ENCODE measurements around the gene EYA4.

EYA4 gene

GRCh38 chr6:133245422-133245903, 4.3 kb downstream of the EYA4 start:
- no peaks in the 10 kb centered on the region for H3F3A ChIP-seq (ENCODE audit: insufficient read depth, low read length)
- no peak overlapping the region for H3K27ac ChIP-seq (ENCODE audit: low read depth, low read length, poor library complexity, severe bottlenecking)
- H3K79me2 ChIP-seq (ENCODE audit: insufficient read depth, low read length) = no peaks in the 10 kb centered on the region
- no peaks in the 10 kb centered on the region for H3K36me3 ChIP-seq (ENCODE audit: insufficient read depth, low read length)
- no peaks in the 10 kb centered on the region for H3K9me3 ChIP-seq (ENCODE audit: low read length)
- H2AFZ ChIP-seq (ENCODE audit: low read length) = no peak overlapping the region
- H3K4me1 ChIP-seq (ENCODE audit: insufficient read depth, low read length, severe bottlenecking) = no peaks in the 10 kb centered on the region
- no peak overlapping the region for H3K9ac ChIP-seq (ENCODE audit: low read length)
- TF ChIP-seq CTCF (IDR thresholded peaks at IDR 0.05; ENCODE audit: low read length) (no peak), EZH2 (IDR thresholded peaks at IDR 0.05; ENCODE audit: borderline replicate concordance, low read length) (no peak)
- no peak overlapping the region for H3K4me3 ChIP-seq (ENCODE audit: low read depth, low read length, poor library complexity, severe bottlenecking)
- H3K4me2 ChIP-seq (ENCODE audit: low read length) = no peak overlapping the region
- H3K27me3 ChIP-seq (ENCODE audit: insufficient read depth, low read length) = no peaks in the 10 kb centered on the region
- no peaks in the 10 kb centered on the region for H3K9me2 ChIP-seq (ENCODE audit: low read depth, low read length)
- H4K20me1 ChIP-seq (ENCODE audit: insufficient read depth, low read length) = no peaks in the 10 kb centered on the region

GRCh38 chr6:133247581-133247980, 6.4 kb downstream of the EYA4 start:
- Histone ChIP-seq H3K4me1 (ENCODE audit: insufficient read depth, low read length, severe bottlenecking) (no peaks in the 10 kb centered on the region), H3K9me2 (ENCODE audit: low read depth, low read length) (no peaks in the 10 kb centered on the region), H3K9me3 (ENCODE audit: low read length) (no peaks in the 10 kb centered on the region), H3K27ac (ENCODE audit: low read depth, low read length, poor library complexity, severe bottlenecking) (no peak overlapping the region), H3K36me3 (ENCODE audit: insufficient read depth, low read length) (no peaks in the 10 kb centered on the region), H3F3A (ENCODE audit: insufficient read depth, low read length) (no peaks in the 10 kb centered on the region), H2AFZ (ENCODE audit: low read length) (no peak overlapping the region), H4K20me1 (ENCODE audit: insufficient read depth, low read length) (no peaks in the 10 kb centered on the region), H3K4me3 (ENCODE audit: low read depth, low read length, poor library complexity, severe bottlenecking) (no peak overlapping the region), H3K27me3 (ENCODE audit: insufficient read depth, low read length) (no peaks in the 10 kb centered on the region), H3K79me2 (ENCODE audit: insufficient read depth, low read length) (no peaks in the 10 kb centered on the region), H3K9ac (ENCODE audit: low read length) (no peak overlapping the region), H3K4me2 (ENCODE audit: low read length) (no peak overlapping the region)
- no peak for TF ChIP-seq EZH2 (IDR thresholded peaks at IDR 0.05; ENCODE audit: borderline replicate concordance, low read length)
- no peak for TF ChIP-seq CTCF (IDR thresholded peaks at IDR 0.05; ENCODE audit: low read length)

GRCh38 chr6:133248241-133249001, 7.3 kb downstream of the EYA4 start:
- Histone ChIP-seq H3K27me3 (ENCODE audit: insufficient read depth, low read length) (no peaks in the 10 kb centered on the region), H3K27ac (ENCODE audit: low read depth, low read length, poor library complexity, severe bottlenecking) (no peak overlapping the region), H3K9ac (ENCODE audit: low read length) (no peak overlapping the region), H2AFZ (ENCODE audit: low read length) (no peak overlapping the region), H3K79me2 (ENCODE audit: insufficient read depth, low read length) (no peaks in the 10 kb centered on the region), H3K9me2 (ENCODE audit: low read depth, low read length) (no peaks in the 10 kb centered on the region), H3K4me1 (ENCODE audit: insufficient read depth, low read length, severe bottlenecking) (no peaks in the 10 kb centered on the region), H3K4me2 (ENCODE audit: low read length) (no peak overlapping the region), H3K9me3 (ENCODE audit: low read length) (no peaks in the 10 kb centered on the region), H3F3A (ENCODE audit: insufficient read depth, low read length) (no peaks in the 10 kb centered on the region), H3K4me3 (ENCODE audit: low read depth, low read length, poor library complexity, severe bottlenecking) (no peak overlapping the region), H4K20me1 (ENCODE audit: insufficient read depth, low read length) (no peaks in the 10 kb centered on the region), H3K36me3 (ENCODE audit: insufficient read depth, low read length) (no peaks in the 10 kb centered on the region)
- no peak for TF ChIP-seq CTCF (IDR thresholded peaks at IDR 0.05; ENCODE audit: low read length)
- no peak for TF ChIP-seq EZH2 (IDR thresholded peaks at IDR 0.05; ENCODE audit: borderline replicate concordance, low read length)
